B cell (primary cell): Measurements from ENCODE around the gene DNM1L. TPM values are rescaled to one million over a fixed set of nuclear protein-coding genes. Genes with fewer than 3 reads are reported as not detected.

Experiments used
- ATAC-seq: fragments of 200-7000 bp; cut with Tn5 transposase; one replicate; pipeline ENCODE4 v1.10.0; 2021; ENCODE audit warnings: low read depth, mild to moderate bottlenecking, moderate number of reproducible peaks, moderate library complexity
- CTCF ChIA-PET: fragments of 350-600 bp; sonication (Branson Sonifier 250); formaldehyde crosslinking; loops from one replicate; lab custom pipeline; 2021; ENCODE audit warnings: antibody characterized with exemption, inconsistent platforms; lab: Charles Lee
- POLR2A ChIA-PET: fragments of 350-600 bp; sonication (Branson Sonifier 250); formaldehyde crosslinking; loops from one replicate; lab custom pipeline; 2021; ENCODE audit warnings: antibody characterized with exemption; lab: Charles Lee
- DNase-seq: peaks from one replicate; pipeline ENCODE4 v3.0.0; 2013
- H2AFZ ChIP-seq: 2 replicates; pipeline ENCODE4 v1.6.1; 2012; ENCODE audit warnings: mild to moderate bottlenecking, low read depth, low read length; ENCODE audit not compliant: insufficient read depth, poor library complexity, severe bottlenecking
- H3K27ac ChIP-seq, 2 donors: 1 replicate in 1 of 2; 2 replicates in 1 of 2; pipeline ENCODE4 v1.5.1; 2012 to 2013; ENCODE audit warnings: low read length in 2 of 2, mild to moderate bottlenecking in 2 of 2, moderate library complexity in 1 of 2
- H3K27me3 ChIP-seq, 4 experiments: fragments of 200-600 bp in 1 of 4; sonication (generic) in 1 of 4; replicated peaks in 1 of 4; 1 replicate in 2 of 4; 2 replicates in 2 of 4; pipeline versions ENCODE4 v1.6.1 to v1.7.0; 2013 to 2016; ENCODE audit warnings: low read length in 3 of 4, mild to moderate bottlenecking in 2 of 4, mixed read lengths in 1 of 4, moderate library complexity in 1 of 4; ENCODE audit not compliant: insufficient read depth in 4 of 4, control insufficient read depth in 3 of 4; ENCODE audit errors: control extremely low read depth in 1 of 4
- H3K36me3 ChIP-seq, 2 experiments: replicated peaks in 1 of 2; 1 replicate in 1 of 2; 2 replicates in 1 of 2; pipeline versions ENCODE4 v1.6.1 to v1.7.1; 2013; ENCODE audit warnings: low read length in 1 of 2; ENCODE audit not compliant: insufficient read depth in 2 of 2, control insufficient read depth in 1 of 2; ENCODE audit errors: control extremely low read depth in 1 of 2, extremely low read depth in 1 of 2
- H3K4me1 ChIP-seq, 2 donors: fragments of 200-600 bp in 1 of 2; sonication (generic) in 1 of 2; 1 replicate in 1 of 2; 2 replicates in 1 of 2; pipeline versions ENCODE4 v1.5.1 to v1.6.1; 2013 to 2017; ENCODE audit warnings: low read length in 2 of 2; ENCODE audit not compliant: control insufficient read depth in 2 of 2, insufficient read depth in 2 of 2
- H3K4me2 ChIP-seq: replicated peaks from 2 replicates; pipeline ENCODE3; 2012; ENCODE audit warnings: mild to moderate bottlenecking, low read depth, low read length; ENCODE audit not compliant: poor library complexity, severe bottlenecking
- H3K4me3 ChIP-seq, 5 experiments: fragments of 200-600 bp in 1 of 5; sonication (generic) in 1 of 5; 1 replicate in 3 of 5; 2 replicates in 2 of 5; pipeline versions ENCODE4 v1.5.1 to v1.7.0; 2011 to 2016; ENCODE audit warnings: low read length in 4 of 5, mild to moderate bottlenecking in 4 of 5, low read depth in 2 of 5, control low read depth in 1 of 5, moderate library complexity in 1 of 5; ENCODE audit not compliant: insufficient read depth in 1 of 5; ENCODE audit errors: control extremely low read depth in 1 of 5, extremely low read depth in 1 of 5
- H3K79me2 ChIP-seq: fragments of 200-600 bp; sonication (generic); one replicate; pipeline ENCODE4 v1.6.0; 2016; ENCODE audit warnings: low read length; ENCODE audit not compliant: control insufficient read depth, insufficient read depth
- H3K9ac ChIP-seq: fragments of 200-600 bp; sonication (generic); 2 replicates; pipeline ENCODE4 v1.6.1; 2017; ENCODE audit warnings: mild to moderate bottlenecking, low read length, moderate library complexity
- H3K9me3 ChIP-seq, 3 donors: one replicate each; pipeline versions ENCODE4 v1.6.1 to v1.7.1; 2013; ENCODE audit warnings: low read length in 2 of 3; ENCODE audit not compliant: control insufficient read depth in 2 of 3, insufficient read depth in 1 of 3; ENCODE audit errors: control extremely low read depth in 1 of 3
- H4K20me1 ChIP-seq: 2 replicates; pipeline ENCODE4 v1.6.0; 2012; ENCODE audit warnings: mild to moderate bottlenecking, low read length; ENCODE audit not compliant: insufficient read depth, control insufficient read depth, poor library complexity, severe bottlenecking
- H3K27ac Mint-ChIP-seq: one replicate; pipeline ENCODE4 v1.8.0; 2021; ENCODE audit warnings: mixed read lengths
- H3K27me3 Mint-ChIP-seq: one replicate; pipeline ENCODE4 v1.8.0; 2021; ENCODE audit warnings: mixed read lengths
- H3K4me1 Mint-ChIP-seq: one replicate; pipeline ENCODE4 v1.8.0; 2021; ENCODE audit warnings: mixed read lengths
- H3K4me3 Mint-ChIP-seq: one replicate; pipeline ENCODE4 v1.8.0; 2021; ENCODE audit warnings: mixed read lengths
- H3K9me3 Mint-ChIP-seq: one replicate; pipeline ENCODE4 v1.8.0; 2022; ENCODE audit warnings: mixed read lengths; ENCODE audit not compliant: insufficient read depth
- CTCF ChIP-seq: fragments of 200-600 bp; IDR thresholded peaks from one replicate; pipeline ENCODE4 v1.8.0; 2022; ENCODE audit warnings: antibody characterized with exemption, mild to moderate bottlenecking
- EZH2 ChIP-seq: IDR thresholded peaks from 2 replicates; pipeline ENCODE4 v1.6.1; 2012; ENCODE audit warnings: borderline replicate concordance, low read depth, mild to moderate bottlenecking, moderate library complexity, low read length; ENCODE audit not compliant: insufficient read depth, poor library complexity, severe bottlenecking
- WGBS: methylation state at CpG from one replicate; pipeline ENCODE4 v1.1.5; 2013; ENCODE audit warnings: missing lambda C conversion rate; ENCODE audit not compliant: insufficient coverage; 5-methylcytosine and 5-hydroxymethylcytosine counted together
- intact Hi-C: fragments of 100-400 bp; cut with micrococcal nuclease; formaldehyde crosslinking; loops from one replicate; pipeline ENCODE4 v1.10.0; 2022
- polyA plus RNA-seq: library from polyadenylated mRNA; depleted of rRNA; stranded (reverse); fragments of >200 nt; gene quantifications from 2 replicates; pipeline ENCODE4 v1.2.3, GENCODE V29; 2012
- total RNA-seq, 2 donors: library from RNA; stranded (reverse); fragments of 120-200 nt in 1 of 2; gene quantifications; 1 replicate in 1 of 2; 2 replicates in 1 of 2; pipeline versions ENCODE4 v1.2.3 to v1.2.4, GENCODE V29; 2013 to 2022

DNM1L gene
- total and polyA plus RNA-seq, 2 donors (not counting 1 experiment from before 2014, with no cell fraction given) = 23.3 to 74.2 TPM

- no peak overlapping the region for H3K27ac Mint-ChIP-seq
- H3K27me3 ChIP-seq = no peaks in the 10 kb centered on the region
- no peak overlapping the region for H2AFZ ChIP-seq
- H3K4me2 ChIP-seq = no peak overlapping the region
- H3K4me3 ChIP-seq = no peak overlapping the region
- H3K27ac ChIP-seq = no peak overlapping the region
- H3K9ac ChIP-seq = no peak overlapping the region
- H3K4me1 ChIP-seq = no peaks in the 10 kb centered on the region
- H3K36me3 ChIP-seq = peaks cover 2 to 21% of the 10 kb centered on the region in 2 experiments
- ChIA-PET CTCF (no interaction called here), POLR2A (no interaction called here)
- TF ChIP-seq CTCF = no peak
- no peaks in the 10 kb centered on the region for H3K9me3 ChIP-seq
- H3K4me1 Mint-ChIP-seq = no peaks in the 10 kb centered on the region
- intact Hi-C loops = no loop called here
- H3K4me3 Mint-ChIP-seq = no peak overlapping the region
- H3K9me3 Mint-ChIP-seq = no peaks in the 10 kb centered on the region
- no peaks in the 10 kb centered on the region for H3K79me2 ChIP-seq
- no peaks in the 10 kb centered on the region for H3K27me3 Mint-ChIP-seq
- no peaks in the 10 kb centered on the region for H4K20me1 ChIP-seq
- DNase-seq = no peak
- ATAC-seq = no peak
Observed at GRCh38 chr12:32705783-32706182, 26.7 kb downstream of the DNM1L start.

GRCh38 chr12:32706335-32707024 lies 27.4 kb downstream of the DNM1L start:
- WGBS = no CpG with 5 or more reads among the region's 2 CpGs
- no peak overlapping the region for H2AFZ ChIP-seq
- no peak for DNase-seq
- H3K9ac ChIP-seq = no peak overlapping the region
- H4K20me1 ChIP-seq = no peaks in the 10 kb centered on the region
- H3K27me3 Mint-ChIP-seq = no peaks in the 10 kb centered on the region
- ChIA-PET POLR2A (no interaction called here), CTCF (interaction anchor here (0.9 to 1.1 kb wide), 2 partner anchors 49 to 572 kb away, joined by 3 read pairs; partner anchors contain the start of gene YARS2)
- no peaks in the 10 kb centered on the region for H3K9me3 Mint-ChIP-seq
- H3K4me2 ChIP-seq = no peak overlapping the region
- no peaks in the 10 kb centered on the region for H3K4me1 ChIP-seq
- H3K36me3 ChIP-seq = peaks cover 4 to 28% of the 10 kb centered on the region in 2 experiments
- H3K27me3 ChIP-seq = no peaks in the 10 kb centered on the region
- H3K79me2 ChIP-seq = no peaks in the 10 kb centered on the region
- no peak overlapping the region for H3K4me3 ChIP-seq
- H3K27ac ChIP-seq = no peak overlapping the region
- no peaks in the 10 kb centered on the region for H3K9me3 ChIP-seq
- TF ChIP-seq EZH2 (no peak), CTCF (no peak)
- H3K4me3 Mint-ChIP-seq = no peak overlapping the region
- intact Hi-C loops = no loop called here
- no peaks in the 10 kb centered on the region for H3K4me1 Mint-ChIP-seq
- H3K27ac Mint-ChIP-seq = no peak overlapping the region
- no peak for ATAC-seq
